Activated naive CD4-positive, alpha-beta T cell treated with anti-CD3 and anti-CD28 coated beads, Interleukin-2, amount 10 ng/mL, durations not matched to agents 7 days and 5 days (primary cell): ENCODE results near the gene PITPNB.

Source experiments
- CTCF ChIA-PET: fragments of 350-600 bp; sonication (Branson Sonifier 250); formaldehyde crosslinking; loops from one replicate; lab custom pipeline; 2021; ENCODE audit warnings: antibody characterized with exemption; lab: Charles Lee
- DNase-seq: peaks from one replicate; pipeline ENCODE4 v3.0.0-alpha.2; 2020
- H3K27ac Mint-ChIP-seq: one replicate; pipeline ENCODE4 v1.8.0; 2021; ENCODE audit warnings: mild to moderate bottlenecking, moderate library complexity, mixed read lengths
- H3K27me3 Mint-ChIP-seq: one replicate; pipeline ENCODE4 v1.8.0; 2021; ENCODE audit warnings: mild to moderate bottlenecking, mixed read lengths
- H3K36me3 Mint-ChIP-seq: one replicate; pipeline ENCODE4 v1.8.0; 2021; ENCODE audit warnings: mixed read lengths
- H3K4me1 Mint-ChIP-seq: one replicate; pipeline ENCODE4 v1.8.0; 2021; ENCODE audit warnings: mixed read lengths
- H3K4me3 Mint-ChIP-seq: one replicate; pipeline ENCODE4 v1.8.0; 2021; ENCODE audit warnings: mild to moderate bottlenecking, moderate library complexity, mixed read lengths
- H3K9me3 Mint-ChIP-seq: one replicate; pipeline ENCODE4 v1.8.0; 2021; ENCODE audit warnings: mixed read lengths

The PITPNB gene

DNA sequence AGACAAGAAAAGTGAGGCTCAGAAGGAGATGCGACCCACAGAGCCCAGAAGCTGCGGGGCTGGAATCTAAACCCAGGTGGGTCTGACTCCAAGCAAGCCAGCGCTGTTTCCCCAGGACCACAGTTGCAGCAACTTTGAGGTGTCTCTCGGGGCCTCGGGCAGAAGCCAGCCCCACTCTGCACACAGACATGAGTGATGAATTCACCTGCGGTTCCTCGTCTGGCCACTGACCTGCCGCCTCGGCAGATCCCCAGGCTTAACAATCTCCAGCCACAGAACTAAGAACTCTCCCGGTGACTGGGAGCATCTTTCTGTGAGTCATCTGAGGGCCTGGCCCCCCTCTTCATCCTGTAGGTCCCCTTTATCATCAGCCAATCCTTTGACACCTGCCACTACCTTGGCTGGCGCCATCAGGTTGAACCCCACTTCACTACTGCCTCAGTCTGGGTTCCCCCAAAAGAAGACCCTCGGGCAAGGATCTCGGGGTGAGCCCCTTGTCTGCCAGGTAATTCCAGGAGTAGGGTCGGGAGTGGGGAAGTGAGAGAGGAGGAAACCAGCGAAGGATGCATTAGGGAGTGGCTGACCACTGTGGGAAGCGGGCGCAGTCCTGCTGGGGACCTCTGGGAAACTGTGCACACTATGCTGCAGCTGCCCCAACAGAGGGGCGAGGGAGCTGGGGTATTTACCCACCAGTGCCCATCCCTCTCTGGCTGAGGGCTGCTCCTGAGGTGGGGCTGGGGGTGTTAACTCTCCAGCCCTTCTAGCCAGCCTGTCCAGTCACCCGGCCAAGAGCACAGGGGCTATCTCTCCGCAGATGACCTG, 84.5 kb downstream of the PITPNB start:
- Mint-ChIP-seq H3K4me1 (peaks cover 18% of the 10 kb centered on the region), H3K27ac (no peak overlapping the region), H3K4me3 (no peak overlapping the region), H3K9me3 (peaks cover 5% of the 10 kb centered on the region), H3K27me3 (peaks cover 4% of the 10 kb centered on the region), H3K36me3 (peaks cover 1% of the 10 kb centered on the region)
- DNase-seq, result no peak
- CTCF ChIA-PET, result no interaction called here

DNA sequence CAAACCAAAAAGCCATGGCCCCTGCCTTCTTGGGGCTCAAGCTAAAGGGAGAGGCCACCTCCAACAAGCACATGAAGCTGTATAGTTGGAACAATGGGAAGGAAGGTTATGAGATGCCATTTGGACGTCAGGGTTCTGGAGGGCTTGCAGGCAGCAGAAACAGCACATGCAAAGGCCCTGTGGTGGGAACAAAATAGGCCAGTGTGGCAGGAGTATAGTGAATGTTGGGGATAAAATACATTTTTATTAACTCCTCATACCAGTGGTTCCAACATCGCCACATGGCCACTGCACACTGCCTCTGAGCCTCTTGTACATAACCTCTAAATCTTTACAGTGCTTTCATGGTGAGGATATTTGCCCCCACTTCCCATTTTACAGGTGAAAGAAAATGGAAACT, 85.3 kb downstream of the PITPNB start:
- CTCF ChIA-PET, result no interaction called here
- Mint-ChIP-seq H3K4me3 (no peak overlapping the region), H3K9me3 (peaks cover 5% of the 10 kb centered on the region), H3K4me1 (peaks cover 18% of the 10 kb centered on the region), H3K36me3 (peaks cover 1% of the 10 kb centered on the region), H3K27me3 (peaks cover 4% of the 10 kb centered on the region), H3K27ac (no peak overlapping the region)
- no peak for DNase-seq

DNA sequence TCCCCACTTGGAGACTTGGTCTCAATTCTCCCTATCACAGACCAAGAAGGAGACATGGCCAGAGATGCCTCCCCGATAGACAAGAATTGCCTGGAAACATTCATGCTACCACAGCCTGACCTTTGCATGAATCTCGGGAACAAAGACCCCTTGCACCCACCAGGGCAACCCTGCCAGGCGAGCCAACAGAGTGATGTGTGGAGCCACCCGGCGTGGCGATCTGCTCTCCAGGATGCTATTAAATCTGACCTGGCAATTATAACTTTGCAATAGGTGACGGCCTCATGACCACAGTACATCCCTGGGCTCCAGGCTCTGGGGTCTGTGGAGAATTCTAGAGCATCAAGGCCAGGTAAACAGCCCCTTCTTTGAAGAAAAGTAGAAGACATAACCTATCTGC, 86.5 kb downstream of the PITPNB start:
- H3K27ac Mint-ChIP-seq, result no peak overlapping the region

DNA sequence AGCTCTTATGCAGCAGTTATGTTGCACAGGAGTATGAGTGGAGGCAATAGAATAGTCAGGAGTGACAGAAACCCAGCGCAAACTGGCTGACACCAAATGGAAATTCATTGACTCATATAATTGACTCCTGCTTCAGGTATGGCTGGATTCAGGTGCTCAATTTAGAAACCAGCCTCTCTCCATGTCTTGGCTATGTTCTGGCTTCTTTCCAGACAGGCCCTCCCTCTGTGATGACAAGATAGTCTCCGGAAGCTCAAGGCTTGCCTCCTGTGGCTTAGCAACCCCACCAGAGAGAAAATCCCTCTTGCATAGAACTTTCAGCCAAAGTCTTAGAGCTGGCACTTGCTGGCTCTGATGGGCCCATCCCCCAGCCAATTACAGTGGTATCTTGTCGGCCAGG, 89.4 kb downstream of the PITPNB start:
- peaks cover 18% of the 10 kb centered on the region for H3K4me1 Mint-ChIP-seq
- no peak overlapping the region for H3K27ac Mint-ChIP-seq
- H3K4me3 Mint-ChIP-seq, result no peak overlapping the region
- no peaks in the 10 kb centered on the region for H3K9me3 Mint-ChIP-seq
- DNase-seq, result no peak
- CTCF ChIA-PET, result no interaction called here
- peaks cover 2% of the 10 kb centered on the region for H3K36me3 Mint-ChIP-seq
- peaks cover 3% of the 10 kb centered on the region for H3K27me3 Mint-ChIP-seq

More for the DNA sequence above, 86.5 kb downstream of the PITPNB start:
- Mint-ChIP-seq H3K9me3 (peaks cover 2% of the 10 kb centered on the region), H3K36me3 (no peaks in the 10 kb centered on the region), H3K4me1 (peaks cover 18% of the 10 kb centered on the region), H3K4me3 (no peak overlapping the region), H3K27me3 (peaks cover 4% of the 10 kb centered on the region)
- no peak for DNase-seq
- CTCF ChIA-PET, result no interaction called here

DNA sequence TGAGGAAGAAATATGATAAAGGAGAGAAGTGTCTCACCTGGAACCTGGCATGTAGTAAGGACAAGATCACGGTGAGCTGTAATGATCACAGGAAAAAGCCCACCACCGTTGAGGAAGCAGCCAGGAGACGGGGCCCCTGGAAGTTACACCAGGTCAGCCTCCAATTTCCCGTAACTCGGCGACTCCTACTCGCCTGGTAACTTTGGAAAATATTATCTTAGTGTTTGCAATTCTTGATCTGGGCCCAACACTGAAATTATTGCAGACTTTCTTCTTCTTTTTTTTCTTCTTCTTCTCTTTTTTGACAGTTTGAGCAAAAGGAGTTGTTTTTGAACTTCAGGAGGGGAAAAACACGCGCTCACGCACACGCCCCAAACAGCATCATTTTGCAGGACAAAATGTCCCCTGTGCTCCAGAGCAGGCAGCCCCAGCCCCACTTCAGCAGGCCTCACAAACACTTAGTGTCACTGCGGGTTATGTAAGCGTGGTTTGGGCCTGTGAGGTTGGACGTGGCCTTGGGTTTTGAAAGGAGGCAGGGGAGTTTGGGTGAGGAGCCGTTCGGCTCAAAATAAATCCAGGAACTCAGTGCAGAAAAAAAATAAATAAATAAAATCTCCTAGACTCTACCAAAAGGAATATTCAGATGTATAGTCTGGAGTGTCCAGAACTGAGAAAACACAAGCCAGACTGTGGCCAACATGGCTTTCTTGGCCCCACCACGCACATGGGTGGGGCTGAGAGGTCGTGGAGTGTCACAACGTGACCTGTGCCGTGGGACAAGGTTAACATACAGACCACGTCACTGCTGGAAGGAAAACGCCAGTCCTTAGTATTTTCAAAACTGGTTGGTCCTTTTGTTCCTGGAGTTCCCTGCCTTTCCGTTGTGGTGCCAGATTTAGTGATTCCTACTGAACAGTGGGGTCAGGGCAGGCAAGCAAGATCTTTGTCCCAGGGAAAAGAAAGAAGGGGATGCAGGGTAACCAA, 91.2 kb downstream of the PITPNB start:
- peaks cover 18% of the 10 kb centered on the region for H3K4me1 Mint-ChIP-seq
- H3K27ac Mint-ChIP-seq, result peak overlapping the region; percentile 19
- H3K4me3 Mint-ChIP-seq, result no peak overlapping the region
- no peak for DNase-seq
- peaks cover 3% of the 10 kb centered on the region for H3K27me3 Mint-ChIP-seq
- CTCF ChIA-PET, result interaction anchor here (0.6 kb wide), 1 partner anchor 1421 kb away, joined by 3 read pairs; no protein-coding TSS in a partner anchor
- H3K9me3 Mint-ChIP-seq, result no peaks in the 10 kb centered on the region
- peaks cover 2% of the 10 kb centered on the region for H3K36me3 Mint-ChIP-seq

DNA sequence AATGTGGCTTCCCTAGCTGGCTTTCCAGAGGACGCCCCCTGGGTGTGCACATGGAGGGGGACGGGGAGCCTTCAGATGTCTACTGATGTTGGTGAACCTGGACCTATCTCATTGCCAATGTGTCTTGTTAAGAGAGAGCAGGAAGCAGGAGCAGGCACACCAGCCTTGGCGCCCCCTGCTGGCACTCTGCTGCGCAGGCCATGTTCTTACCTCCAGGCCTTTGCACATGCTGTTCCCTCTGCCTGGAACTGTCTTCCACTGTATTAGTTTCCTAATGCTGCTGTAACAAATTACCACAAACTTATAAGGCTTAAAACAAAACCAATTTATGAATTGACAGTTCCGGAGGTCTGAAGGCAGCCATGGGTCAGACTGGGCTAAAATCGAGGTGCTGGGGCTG, 93.9 kb downstream of the PITPNB start:
- peak; percentile 51 for DNase-seq

DNA sequence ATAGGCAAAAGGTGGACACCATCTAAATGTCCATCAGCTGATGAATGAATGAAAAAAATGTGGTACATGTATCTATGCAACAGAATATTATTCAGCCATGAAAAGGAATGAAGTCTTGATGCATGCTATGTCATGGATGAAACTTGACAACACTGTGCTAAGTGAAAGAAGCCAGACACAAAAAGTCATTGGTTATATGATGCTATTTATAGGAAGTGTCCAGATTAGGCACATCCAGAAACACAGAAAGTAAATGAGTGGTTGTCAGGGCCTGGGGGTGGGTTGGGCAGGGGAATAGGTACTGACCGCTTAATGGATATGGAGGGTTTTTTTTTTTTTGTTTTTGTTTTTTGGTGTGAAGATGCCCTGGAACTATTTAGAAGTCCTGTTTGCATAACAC, 95.8 kb downstream of the PITPNB start:
- CTCF ChIA-PET, result no interaction called here
- peaks cover 3% of the 10 kb centered on the region for H3K27me3 Mint-ChIP-seq
- no peak overlapping the region for H3K27ac Mint-ChIP-seq
- no peak for DNase-seq
- no peaks in the 10 kb centered on the region for H3K4me1 Mint-ChIP-seq
- no peak overlapping the region for H3K4me3 Mint-ChIP-seq
- H3K36me3 Mint-ChIP-seq, result peaks cover 2% of the 10 kb centered on the region
- H3K9me3 Mint-ChIP-seq, result no peaks in the 10 kb centered on the region

More for the DNA sequence above, 93.9 kb downstream of the PITPNB start:
- no peaks in the 10 kb centered on the region for H3K9me3 Mint-ChIP-seq
- CTCF ChIA-PET, result interaction anchor here (0.9 kb wide), 1 partner anchor 63 kb away, joined by 3 read pairs; no protein-coding TSS in a partner anchor
- no peaks in the 10 kb centered on the region for H3K4me1 Mint-ChIP-seq
- no peak overlapping the region for H3K27ac Mint-ChIP-seq
- no peak overlapping the region for H3K4me3 Mint-ChIP-seq
- peaks cover 3% of the 10 kb centered on the region for H3K27me3 Mint-ChIP-seq
- peaks cover 2% of the 10 kb centered on the region for H3K36me3 Mint-ChIP-seq

DNA sequence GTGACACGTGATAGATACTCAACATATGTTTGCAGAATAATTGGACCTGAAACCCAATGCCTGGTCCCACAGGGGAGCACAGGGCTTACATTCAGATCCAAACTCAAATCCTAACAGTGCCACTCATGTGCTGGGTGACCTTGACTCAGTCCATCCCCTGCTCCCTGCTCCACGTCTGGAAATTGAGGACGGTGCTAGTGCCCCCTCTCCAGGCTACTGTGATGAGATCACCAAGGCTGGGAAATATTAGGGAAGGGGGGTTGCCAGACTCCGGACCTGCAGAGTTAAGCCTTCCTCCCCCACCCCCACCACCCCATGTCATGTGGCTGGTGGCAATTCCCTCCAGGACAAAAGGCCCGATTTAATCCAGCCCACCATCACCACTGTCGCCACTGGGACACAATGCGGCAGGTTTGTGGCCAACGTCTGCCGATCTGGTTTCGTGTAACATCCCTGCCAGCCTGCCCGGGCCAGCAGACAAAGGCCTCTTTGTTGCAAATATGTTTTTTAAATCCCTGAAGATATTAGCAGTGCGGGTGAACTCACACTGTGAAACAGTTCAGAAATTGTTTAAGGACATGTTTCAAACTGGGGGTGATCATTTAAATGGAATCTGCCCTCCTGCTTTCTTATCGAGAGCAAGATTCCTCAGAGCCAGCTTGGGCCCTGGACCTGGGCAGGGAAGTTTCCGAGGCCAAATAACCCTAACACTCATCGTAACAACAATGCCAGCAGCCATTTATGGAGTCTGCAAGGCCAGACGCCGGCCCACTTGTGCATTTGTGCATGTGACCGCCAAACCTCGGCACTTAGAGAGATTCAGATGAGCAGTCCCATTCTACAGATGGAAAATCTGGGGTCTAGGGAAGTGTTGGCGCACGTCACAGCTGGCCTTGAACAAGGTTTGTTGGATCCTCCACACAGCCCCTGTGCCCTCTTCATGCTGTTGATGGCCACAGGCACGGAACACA, 97.9 kb downstream of the PITPNB start:
- Mint-ChIP-seq H3K4me1 (no peaks in the 10 kb centered on the region), H3K9me3 (no peaks in the 10 kb centered on the region)
- DNase-seq, result no peak

DNA sequence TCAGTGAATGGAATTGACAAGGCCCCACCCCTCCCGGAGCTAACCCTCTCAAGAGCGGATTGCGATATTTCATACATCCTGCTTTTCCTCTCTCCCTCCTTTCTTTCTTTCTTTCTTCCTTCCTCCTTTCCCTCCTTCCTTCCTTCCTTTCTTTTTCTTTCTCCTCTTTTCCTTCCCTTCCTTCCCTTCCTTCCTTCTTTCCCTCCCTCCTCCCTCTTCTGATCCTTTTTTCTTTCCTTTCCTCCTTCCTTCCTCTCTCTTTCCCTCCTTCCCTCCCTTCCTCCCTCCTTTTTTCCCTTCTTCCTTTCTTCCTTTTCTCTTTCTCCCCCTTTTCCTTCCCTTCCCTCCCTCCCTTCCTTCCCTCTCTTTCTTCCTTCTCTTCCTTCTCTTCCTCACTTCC, 102.5 kb downstream of the PITPNB start:
- no peak overlapping the region for H3K27ac Mint-ChIP-seq
- no peaks in the 10 kb centered on the region for H3K9me3 Mint-ChIP-seq
- H3K27me3 Mint-ChIP-seq, result peaks cover 7% of the 10 kb centered on the region
- no peaks in the 10 kb centered on the region for H3K4me1 Mint-ChIP-seq
- H3K36me3 Mint-ChIP-seq, result no peaks in the 10 kb centered on the region
- CTCF ChIA-PET, result no interaction called here
- DNase-seq, result no peak
- no peak overlapping the region for H3K4me3 Mint-ChIP-seq

More for the DNA sequence above, 97.9 kb downstream of the PITPNB start:
- peaks cover 2% of the 10 kb centered on the region for H3K36me3 Mint-ChIP-seq
- H3K4me3 Mint-ChIP-seq, result no peak overlapping the region
- H3K27ac Mint-ChIP-seq, result no peak overlapping the region
- peaks cover 9% of the 10 kb centered on the region for H3K27me3 Mint-ChIP-seq
- CTCF ChIA-PET, result no interaction called here

DNA sequence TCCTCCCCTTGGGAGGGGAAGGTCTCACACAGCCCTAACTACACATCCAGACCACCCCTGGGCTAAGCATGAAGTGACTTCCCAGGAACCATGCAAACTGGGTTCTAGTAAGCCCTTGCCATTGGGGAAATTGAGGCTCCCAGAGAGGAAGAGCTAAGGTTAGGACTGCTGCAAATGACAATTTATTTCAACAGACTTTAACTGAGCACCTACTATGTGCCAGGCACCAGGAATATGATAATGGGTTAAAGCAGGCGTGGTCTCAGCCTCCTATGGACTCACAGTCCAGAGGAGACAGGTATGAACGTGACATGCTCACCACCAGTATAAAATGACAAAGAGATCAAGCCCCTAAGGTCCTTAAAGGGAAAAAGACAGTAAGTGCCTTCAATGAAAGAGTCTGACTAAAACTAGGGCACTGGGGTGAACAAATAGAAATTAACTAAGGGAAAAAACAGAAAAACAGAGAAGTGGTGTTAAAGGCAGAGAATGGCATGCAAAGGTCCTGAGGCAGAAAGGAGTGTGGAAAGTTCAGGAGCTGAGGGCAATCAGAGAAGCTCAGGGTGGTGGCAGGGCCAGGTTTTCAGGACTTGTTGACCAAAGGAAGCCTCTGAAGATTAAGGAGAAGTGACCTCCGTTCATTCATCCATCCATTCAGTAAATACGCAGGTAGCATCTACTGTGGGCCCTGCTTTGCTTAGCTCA, 103.1 kb downstream of the PITPNB start:
- Mint-ChIP-seq H3K4me3 (no peak overlapping the region), H3K4me1 (no peaks in the 10 kb centered on the region), H3K27me3 (peaks cover 13% of the 10 kb centered on the region), H3K27ac (no peak overlapping the region), H3K9me3 (no peaks in the 10 kb centered on the region), H3K36me3 (no peaks in the 10 kb centered on the region)
- CTCF ChIA-PET, result no interaction called here
- DNase-seq, result no peak

DNA sequence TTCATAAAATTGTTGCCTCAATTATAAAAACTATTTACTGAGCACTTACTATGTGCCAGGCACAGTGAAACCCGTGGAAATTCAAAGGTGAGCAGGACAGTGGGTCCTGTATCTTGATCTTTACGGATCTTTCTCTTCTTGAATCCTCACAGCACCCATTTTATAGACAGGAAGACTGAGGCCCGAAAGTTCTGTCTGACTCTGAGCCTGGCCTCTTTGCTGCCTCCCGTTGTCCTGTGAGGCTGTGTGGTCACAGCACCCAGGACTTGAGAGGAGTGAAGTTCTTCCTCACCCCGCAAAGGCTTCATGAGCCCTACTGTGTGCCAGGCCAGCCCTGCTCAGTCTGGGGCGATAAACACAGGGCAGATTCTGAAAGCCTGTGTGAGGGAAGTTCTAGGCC, 104.1 kb downstream of the PITPNB start:
- H3K9me3 Mint-ChIP-seq, result no peaks in the 10 kb centered on the region
- no peaks in the 10 kb centered on the region for H3K36me3 Mint-ChIP-seq
- H3K27me3 Mint-ChIP-seq, result peaks cover 13% of the 10 kb centered on the region
- no peak for DNase-seq
- H3K4me3 Mint-ChIP-seq, result no peak overlapping the region
- CTCF ChIA-PET, result no interaction called here
- no peak overlapping the region for H3K27ac Mint-ChIP-seq
- no peaks in the 10 kb centered on the region for H3K4me1 Mint-ChIP-seq

DNA sequence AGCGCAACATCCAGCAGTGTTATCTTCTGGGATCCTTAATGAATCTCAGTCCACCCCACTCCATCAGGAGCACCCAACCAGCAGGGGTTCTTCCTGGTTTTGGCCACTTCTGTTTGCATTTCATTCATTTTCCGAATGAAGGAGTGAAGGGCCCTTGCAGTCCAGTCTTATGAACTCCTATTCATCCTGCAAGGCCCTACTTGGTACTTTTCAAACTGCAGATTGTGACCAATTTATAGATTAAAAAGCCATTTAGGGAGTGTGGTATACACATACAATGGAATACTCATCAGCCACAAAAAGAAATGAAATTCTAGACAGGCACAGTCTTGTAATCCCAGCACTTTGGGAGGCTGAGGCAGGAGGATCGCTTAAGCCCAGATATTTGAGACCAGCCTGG, 107.3 kb downstream of the PITPNB start:
- no peaks in the 10 kb centered on the region for H3K36me3 Mint-ChIP-seq
- H3K9me3 Mint-ChIP-seq, result no peaks in the 10 kb centered on the region
- no peak overlapping the region for H3K27ac Mint-ChIP-seq
- no peak for DNase-seq
- peaks cover 20% of the 10 kb centered on the region for H3K27me3 Mint-ChIP-seq
- no peak overlapping the region for H3K4me3 Mint-ChIP-seq
- no peaks in the 10 kb centered on the region for H3K4me1 Mint-ChIP-seq
- CTCF ChIA-PET, result no interaction called here

DNA sequence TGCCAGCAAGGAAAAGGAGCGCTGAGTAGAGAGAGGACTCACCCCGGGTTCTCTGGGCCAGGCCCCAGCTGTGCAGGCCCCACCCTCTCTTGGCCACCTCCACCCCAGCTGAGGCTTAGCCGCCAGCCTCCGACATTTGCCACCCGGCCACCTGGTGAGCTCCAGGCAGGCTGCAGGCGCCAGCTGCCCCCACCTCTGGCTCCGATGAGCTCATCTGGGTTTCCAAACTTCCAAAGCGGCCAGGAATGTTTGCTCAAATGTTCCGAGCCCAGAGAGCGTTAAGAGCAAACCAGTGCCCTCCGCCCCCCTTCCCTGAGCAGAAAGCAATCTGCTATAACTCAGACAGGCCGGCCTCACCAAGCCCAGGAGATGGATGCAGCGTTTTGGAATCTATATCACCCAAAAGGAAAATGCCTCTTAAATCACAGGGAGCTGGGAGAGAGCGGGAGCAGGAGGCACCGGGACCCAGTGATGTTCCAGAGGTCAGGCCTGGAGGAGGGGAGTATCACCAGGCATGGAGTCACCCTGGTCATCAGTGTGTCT, 108.4 kb downstream of the PITPNB start:
- Mint-ChIP-seq H3K36me3 (no peaks in the 10 kb centered on the region), H3K27ac (no peak overlapping the region), H3K9me3 (no peaks in the 10 kb centered on the region), H3K4me3 (no peak overlapping the region), H3K27me3 (peaks cover 16% of the 10 kb centered on the region), H3K4me1 (no peaks in the 10 kb centered on the region)
- CTCF ChIA-PET, result no interaction called here
- DNase-seq, result no peak
